ENCODE measurements around the gene TMEM245.

TMEM245 gene

DNA sequence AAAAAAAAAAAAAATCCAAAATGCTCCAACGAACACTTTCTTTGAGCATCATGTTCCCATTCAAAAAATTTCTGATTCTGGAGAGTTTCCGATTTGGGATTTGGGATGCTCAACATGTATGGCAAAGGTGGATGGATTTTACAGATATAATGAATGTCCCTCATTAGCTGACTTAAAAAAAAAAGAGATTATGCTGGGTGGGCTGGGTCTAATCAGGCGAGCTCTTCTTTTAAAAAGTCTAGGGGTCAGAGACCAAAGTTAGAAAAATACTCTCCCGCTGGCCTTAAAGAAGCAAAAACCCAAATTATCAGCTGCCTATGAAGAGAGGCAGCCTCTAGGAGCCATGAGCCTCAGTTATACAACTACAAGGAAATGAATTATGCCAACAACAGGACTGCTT is 91.3 kb downstream of the TMEM245 start:
- Histone ChIP-seq H3K36me3 (ENCODE audit: insufficient read depth, low read length) (peaks cover 13% of the 10 kb centered on the region), H3K79me2 (ENCODE audit: control insufficient read depth, insufficient read depth, low read length, unreplicated experiment) (peaks cover 17% of the 10 kb centered on the region), H3K27ac (ENCODE audit: low read depth, low read length) (no peak overlapping the region), H3K4me3 (ENCODE audit: low read depth, low read length) (no peak overlapping the region), H3K4me1 (ENCODE audit: control insufficient read depth, insufficient read depth, low read length, unreplicated experiment) (peaks cover 12% of the 10 kb centered on the region), H3K27me3 (ENCODE audit: insufficient read depth, low read length) (no peaks in the 10 kb centered on the region), H2AFZ (ENCODE audit: low read length, unreplicated experiment) (no peak overlapping the region)

DNA sequence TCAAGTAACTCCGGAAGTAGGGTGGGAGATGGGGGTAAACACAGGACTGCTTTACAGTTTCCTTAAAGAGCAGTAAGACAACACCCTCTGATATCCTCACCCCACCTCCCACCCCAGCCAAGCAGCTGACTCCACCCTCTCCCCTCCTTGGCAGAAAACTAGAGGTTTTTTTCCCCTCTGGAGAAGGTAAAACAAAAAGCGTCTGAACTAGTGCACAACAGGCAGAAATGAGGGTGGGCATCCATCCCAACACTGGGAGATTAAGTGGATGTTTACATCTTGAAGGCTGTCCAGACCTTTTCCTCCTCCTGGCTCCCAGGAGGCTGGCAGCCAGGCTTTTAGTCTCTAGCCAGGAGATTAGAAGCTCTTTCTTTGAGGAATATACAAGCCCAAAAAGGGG is 92.6 kb downstream of the TMEM245 start:
- Histone ChIP-seq H3K27me3 (ENCODE audit: insufficient read depth, low read length) (no peaks in the 10 kb centered on the region), H3K4me3 (ENCODE audit: low read depth, low read length) (no peak overlapping the region), H2AFZ (ENCODE audit: low read length, unreplicated experiment) (no peak overlapping the region), H3K36me3 (ENCODE audit: insufficient read depth, low read length) (peaks cover 8% of the 10 kb centered on the region; the same call in 1 of the 2 replicates), H3K27ac (ENCODE audit: low read depth, low read length) (no peak overlapping the region), H3K79me2 (ENCODE audit: control insufficient read depth, insufficient read depth, low read length, unreplicated experiment) (peaks cover 11% of the 10 kb centered on the region), H3K4me1 (ENCODE audit: control insufficient read depth, insufficient read depth, low read length, unreplicated experiment) (peaks cover 12% of the 10 kb centered on the region)

DNA sequence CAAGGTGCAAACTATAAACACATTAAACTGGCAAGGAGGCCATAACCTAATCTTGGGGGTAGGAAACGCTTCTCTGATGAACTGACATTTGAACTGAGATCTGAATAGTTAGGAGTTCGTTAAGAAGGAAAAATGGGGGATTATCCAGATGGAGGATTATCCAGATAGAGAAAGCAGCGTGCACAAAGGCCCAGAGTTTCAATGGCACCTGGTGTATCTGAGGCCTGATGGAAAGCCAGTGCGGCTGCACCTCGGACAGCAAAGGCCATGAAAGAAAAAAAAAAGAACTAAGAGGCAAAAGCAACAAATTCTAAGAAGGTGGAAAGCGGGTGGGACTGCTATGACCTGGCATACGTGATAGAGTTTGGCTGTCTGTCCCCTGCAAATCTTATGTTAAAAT is 93.4 kb downstream of the TMEM245 start:
- Histone ChIP-seq H3K36me3 (ENCODE audit: insufficient read depth, low read length) (0 out of 2 replicates have a peak, but pooled peaks cover 4% of the 10 kb centered on the region), H3K27me3 (ENCODE audit: insufficient read depth, low read length) (no peaks in the 10 kb centered on the region)

DNA sequence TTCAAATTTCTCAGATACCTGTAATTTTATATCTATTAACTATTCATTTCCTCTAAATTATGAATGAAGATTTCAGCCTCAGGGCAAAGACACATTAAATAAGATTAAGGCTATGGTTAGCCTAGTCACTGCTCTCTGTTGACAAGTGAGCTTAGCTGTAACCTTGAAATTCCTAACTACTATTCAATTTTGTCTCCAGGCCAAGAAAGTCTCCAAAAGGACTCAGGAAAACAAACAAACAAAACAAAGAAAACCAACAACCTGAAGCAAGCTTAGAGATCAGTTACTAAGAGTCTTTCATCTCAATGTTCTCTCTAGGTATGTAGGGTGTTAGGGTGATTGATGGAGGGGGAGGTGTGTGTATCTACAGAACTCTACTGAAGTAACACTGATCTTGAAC is 96.9 kb downstream of the TMEM245 start:
- Histone ChIP-seq H3K27me3 (ENCODE audit: insufficient read depth, low read length) (no peaks in the 10 kb centered on the region), H3K79me2 (ENCODE audit: control insufficient read depth, insufficient read depth, low read length, unreplicated experiment) (peaks cover 8% of the 10 kb centered on the region), H3K36me3 (ENCODE audit: insufficient read depth, low read length) (no peaks in the 10 kb centered on the region; the same call in 1 of the 2 replicates), H3K27ac (ENCODE audit: low read depth, low read length) (no peak overlapping the region), H2AFZ (ENCODE audit: low read length, unreplicated experiment) (no peak overlapping the region), H3K4me3 (ENCODE audit: low read depth, low read length) (no peak overlapping the region), H3K4me1 (ENCODE audit: control insufficient read depth, insufficient read depth, low read length, unreplicated experiment) (no peaks in the 10 kb centered on the region)

More for the DNA sequence above, 93.4 kb downstream of the TMEM245 start:
- no peak overlapping the region for H3K4me3 ChIP-seq (ENCODE audit: low read depth, low read length)
- H2AFZ ChIP-seq (ENCODE audit: low read length, unreplicated experiment) = no peak overlapping the region
- peaks cover 8% of the 10 kb centered on the region for H3K79me2 ChIP-seq (ENCODE audit: control insufficient read depth, insufficient read depth, low read length, unreplicated experiment)
- H3K27ac ChIP-seq (ENCODE audit: low read depth, low read length) = no peak overlapping the region
- peaks cover 5% of the 10 kb centered on the region for H3K4me1 ChIP-seq (ENCODE audit: control insufficient read depth, insufficient read depth, low read length, unreplicated experiment)

DNA sequence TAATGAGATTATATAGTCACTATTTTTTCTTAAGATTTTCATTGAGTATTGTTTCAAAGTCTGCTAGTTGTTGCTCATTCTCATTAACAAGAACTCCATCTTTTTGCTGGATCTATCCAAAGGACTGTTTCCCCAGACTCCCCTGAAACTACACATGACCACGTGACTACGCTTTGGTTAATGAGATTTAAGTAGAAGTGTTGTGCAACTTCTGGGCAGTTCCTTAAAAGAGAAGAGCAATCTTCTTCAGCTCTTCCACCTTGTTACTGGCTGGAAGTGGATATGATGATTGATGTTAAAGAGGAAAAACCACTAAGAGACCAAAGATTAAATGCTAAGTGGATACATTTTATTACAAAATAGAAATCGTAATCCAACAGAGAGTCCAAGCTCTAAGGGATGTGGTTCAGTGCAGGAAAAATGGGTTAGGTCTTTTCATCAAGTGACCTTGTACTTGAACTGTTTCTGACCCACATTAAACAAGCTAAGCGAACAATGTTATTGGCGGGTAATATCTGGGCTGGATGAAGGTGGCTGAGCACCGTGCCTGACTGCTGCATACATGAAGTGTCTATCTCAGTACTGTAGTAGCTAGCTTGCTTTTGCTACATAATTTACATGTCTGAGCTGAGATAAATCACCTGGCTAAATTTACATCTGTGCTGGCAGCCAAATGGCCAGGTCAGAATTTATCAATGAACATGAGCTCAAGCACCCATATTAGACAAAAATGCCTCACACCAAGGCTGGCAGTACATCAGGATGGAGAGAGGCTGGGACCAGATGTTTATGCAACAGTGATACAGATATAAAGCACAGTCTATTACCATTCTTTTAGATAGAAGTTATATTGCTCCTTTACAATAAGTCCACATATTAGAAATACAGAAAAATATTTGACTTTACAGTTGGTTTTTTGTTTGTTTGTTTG is 98.9 kb downstream of the TMEM245 start:
- Histone ChIP-seq H3K27ac (ENCODE audit: low read depth, low read length) (no peak overlapping the region), H3K27me3 (ENCODE audit: insufficient read depth, low read length) (no peaks in the 10 kb centered on the region), H3K4me3 (ENCODE audit: low read depth, low read length) (no peak overlapping the region), H2AFZ (ENCODE audit: low read length, unreplicated experiment) (no peak overlapping the region), H3K36me3 (ENCODE audit: insufficient read depth, low read length) (no peaks in the 10 kb centered on the region; the same call in 1 of the 2 replicates), H3K79me2 (ENCODE audit: control insufficient read depth, insufficient read depth, low read length, unreplicated experiment) (peaks cover 8% of the 10 kb centered on the region), H3K4me1 (ENCODE audit: control insufficient read depth, insufficient read depth, low read length, unreplicated experiment) (no peaks in the 10 kb centered on the region)

DNA sequence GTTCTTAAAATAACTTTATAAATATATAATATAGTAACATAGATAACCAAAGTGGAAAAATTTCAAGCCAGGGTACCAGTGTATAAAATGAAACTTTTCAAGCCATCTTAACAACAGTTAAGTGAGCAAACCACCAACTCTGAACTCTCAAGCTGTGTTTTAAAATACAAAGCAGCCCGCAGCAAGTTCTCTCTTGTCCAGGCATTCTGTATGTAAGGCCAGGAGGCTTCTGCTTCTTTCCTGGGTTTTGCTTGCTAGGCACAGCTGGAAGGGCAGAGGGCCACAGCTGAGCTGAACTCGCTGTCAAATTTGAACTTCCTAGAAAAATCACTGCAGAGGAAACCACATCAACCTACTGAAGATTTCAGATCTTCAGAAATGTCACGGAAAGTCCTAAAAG is 99.6 kb downstream of the TMEM245 start:
- Histone ChIP-seq H3K27ac (ENCODE audit: low read depth, low read length) (no peak overlapping the region), H3K79me2 (ENCODE audit: control insufficient read depth, insufficient read depth, low read length, unreplicated experiment) (peaks cover 8% of the 10 kb centered on the region), H2AFZ (ENCODE audit: low read length, unreplicated experiment) (no peak overlapping the region), H3K4me1 (ENCODE audit: control insufficient read depth, insufficient read depth, low read length, unreplicated experiment) (no peaks in the 10 kb centered on the region), H3K4me3 (ENCODE audit: low read depth, low read length) (no peak overlapping the region), H3K27me3 (ENCODE audit: insufficient read depth, low read length) (no peaks in the 10 kb centered on the region), H3K36me3 (ENCODE audit: insufficient read depth, low read length) (no peaks in the 10 kb centered on the region; the same call in 1 of the 2 replicates)

DNA sequence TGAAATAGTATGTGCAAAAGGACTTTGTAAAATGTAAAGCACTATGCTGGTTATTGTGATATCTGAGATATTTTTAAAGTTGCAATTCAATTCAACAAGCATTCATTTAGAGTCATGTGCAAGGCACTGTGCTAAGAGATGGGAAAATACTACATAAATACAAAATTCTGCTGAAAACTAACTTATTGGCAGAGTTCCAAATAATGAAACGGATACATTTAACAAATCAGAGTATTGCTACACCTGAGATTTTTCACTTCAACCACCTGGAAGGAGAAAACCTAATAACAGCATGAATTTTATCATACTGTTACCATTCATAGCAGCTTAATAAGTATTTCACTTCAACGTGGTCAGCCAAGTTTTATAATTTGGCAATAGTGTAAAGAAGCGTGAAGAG is 100.3 kb downstream of the TMEM245 start:
- Histone ChIP-seq H3K36me3 (ENCODE audit: insufficient read depth, low read length) (no peaks in the 10 kb centered on the region; the same call in 1 of the 2 replicates), H3K4me3 (ENCODE audit: low read depth, low read length) (no peak overlapping the region), H2AFZ (ENCODE audit: low read length, unreplicated experiment) (no peak overlapping the region), H3K4me1 (ENCODE audit: control insufficient read depth, insufficient read depth, low read length, unreplicated experiment) (peaks cover 5% of the 10 kb centered on the region), H3K79me2 (ENCODE audit: control insufficient read depth, insufficient read depth, low read length, unreplicated experiment) (peaks cover 5% of the 10 kb centered on the region), H3K27me3 (ENCODE audit: insufficient read depth, low read length) (no peaks in the 10 kb centered on the region), H3K27ac (ENCODE audit: low read depth, low read length) (no peak overlapping the region)

DNA sequence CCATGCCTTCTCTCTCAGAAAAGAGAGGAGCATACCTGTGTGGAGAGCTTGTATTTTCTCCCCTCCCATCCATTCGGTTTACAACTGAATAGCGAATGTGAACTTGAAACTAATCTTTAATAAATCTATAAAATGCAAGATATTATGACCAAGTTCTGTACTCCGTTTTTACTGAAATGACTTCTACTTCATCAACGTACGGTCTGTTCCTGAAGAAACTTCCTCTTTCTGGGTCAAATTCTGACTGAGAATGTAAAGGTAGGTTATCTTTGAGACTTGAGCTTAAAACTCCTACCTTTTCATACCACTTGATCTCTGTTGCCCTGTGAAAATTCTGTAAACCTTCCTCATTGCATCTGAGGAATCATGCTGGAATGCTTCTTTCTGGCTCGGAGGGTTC is 102.3 kb downstream of the TMEM245 start:
- peaks cover 2% of the 10 kb centered on the region for H3K79me2 ChIP-seq (ENCODE audit: control insufficient read depth, insufficient read depth, low read length, unreplicated experiment)
- no peak overlapping the region for H3K4me3 ChIP-seq (ENCODE audit: low read depth, low read length)
- H3K36me3 ChIP-seq (ENCODE audit: insufficient read depth, low read length) = no peaks in the 10 kb centered on the region; the same call in 1 of the 2 replicates
- no peaks in the 10 kb centered on the region for H3K27me3 ChIP-seq (ENCODE audit: insufficient read depth, low read length)
- H3K27ac ChIP-seq (ENCODE audit: low read depth, low read length) = no peak overlapping the region
- H3K4me1 ChIP-seq (ENCODE audit: control insufficient read depth, insufficient read depth, low read length, unreplicated experiment) = peaks cover 13% of the 10 kb centered on the region
- H2AFZ ChIP-seq (ENCODE audit: low read length, unreplicated experiment) = no peak overlapping the region

DNA sequence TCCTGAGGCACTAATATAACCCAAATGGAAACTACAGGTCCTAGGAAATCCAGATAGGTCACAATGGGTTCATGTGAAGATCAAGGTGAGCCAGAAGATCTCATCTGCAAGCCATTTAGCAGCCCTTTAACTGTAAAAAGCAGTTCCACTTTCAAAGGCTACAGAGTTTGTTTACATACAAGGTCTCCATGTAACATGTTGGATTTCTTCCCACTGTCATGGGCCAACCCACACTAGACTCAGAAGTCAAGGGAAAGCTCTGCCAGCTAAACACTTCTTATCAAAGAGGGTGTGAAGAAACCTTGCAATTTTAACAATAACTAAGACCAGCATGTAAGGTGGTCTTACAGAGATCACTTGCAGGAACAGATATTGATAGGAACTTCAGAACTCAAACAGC is 102.7 kb downstream of the TMEM245 start:
- Histone ChIP-seq H3K27ac (ENCODE audit: low read depth, low read length) (no peak overlapping the region), H3K27me3 (ENCODE audit: insufficient read depth, low read length) (no peaks in the 10 kb centered on the region), H3K4me3 (ENCODE audit: low read depth, low read length) (no peak overlapping the region)

DNA sequence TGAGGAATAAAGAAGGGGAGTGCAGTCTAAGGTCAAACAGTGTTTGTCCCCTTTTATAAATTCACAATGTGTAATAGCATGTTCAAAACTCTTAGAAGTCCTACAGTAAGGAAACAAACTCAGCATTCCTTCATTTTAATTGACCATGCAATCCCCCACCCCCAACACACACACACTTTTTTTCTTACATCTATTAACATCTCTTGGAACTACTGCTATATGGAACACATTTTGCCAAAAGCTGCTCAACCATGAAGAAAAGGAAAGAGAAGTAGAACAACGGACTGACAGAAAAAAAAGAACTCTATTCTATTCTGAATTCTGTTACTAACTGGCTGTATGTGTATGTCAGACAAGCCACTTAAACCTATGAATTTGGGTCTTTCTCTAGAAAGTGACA is 103.6 kb downstream of the TMEM245 start:
- peaks cover 22% of the 10 kb centered on the region for H3K4me1 ChIP-seq (ENCODE audit: control insufficient read depth, insufficient read depth, low read length, unreplicated experiment)
- H2AFZ ChIP-seq (ENCODE audit: low read length, unreplicated experiment) = no peak overlapping the region
- no peak overlapping the region for H3K27ac ChIP-seq (ENCODE audit: low read depth, low read length)
- H3K36me3 ChIP-seq (ENCODE audit: insufficient read depth, low read length) = no peaks in the 10 kb centered on the region; the same call in 1 of the 2 replicates
- H3K79me2 ChIP-seq (ENCODE audit: control insufficient read depth, insufficient read depth, low read length, unreplicated experiment) = peaks cover 11% of the 10 kb centered on the region
- H3K27me3 ChIP-seq (ENCODE audit: insufficient read depth, low read length) = no peaks in the 10 kb centered on the region
- no peak overlapping the region for H3K4me3 ChIP-seq (ENCODE audit: low read depth, low read length)

More for the DNA sequence above, 102.7 kb downstream of the TMEM245 start:
- H3K36me3 ChIP-seq (ENCODE audit: insufficient read depth, low read length) = no peaks in the 10 kb centered on the region; the same call in 1 of the 2 replicates
- no peak overlapping the region for H2AFZ ChIP-seq (ENCODE audit: low read length, unreplicated experiment)
- peaks cover 13% of the 10 kb centered on the region for H3K4me1 ChIP-seq (ENCODE audit: control insufficient read depth, insufficient read depth, low read length, unreplicated experiment)
- peaks cover 3% of the 10 kb centered on the region for H3K79me2 ChIP-seq (ENCODE audit: control insufficient read depth, insufficient read depth, low read length, unreplicated experiment)
